ENCODE results near the gene OSBPL6. TPM values are rescaled to one million over a fixed set of nuclear protein-coding genes. Genes with fewer than 3 reads are reported as not detected.

The OSBPL6 gene
- total RNA-seq, 1 experiment from 2014 or later = 11.6 TPM

DNA sequence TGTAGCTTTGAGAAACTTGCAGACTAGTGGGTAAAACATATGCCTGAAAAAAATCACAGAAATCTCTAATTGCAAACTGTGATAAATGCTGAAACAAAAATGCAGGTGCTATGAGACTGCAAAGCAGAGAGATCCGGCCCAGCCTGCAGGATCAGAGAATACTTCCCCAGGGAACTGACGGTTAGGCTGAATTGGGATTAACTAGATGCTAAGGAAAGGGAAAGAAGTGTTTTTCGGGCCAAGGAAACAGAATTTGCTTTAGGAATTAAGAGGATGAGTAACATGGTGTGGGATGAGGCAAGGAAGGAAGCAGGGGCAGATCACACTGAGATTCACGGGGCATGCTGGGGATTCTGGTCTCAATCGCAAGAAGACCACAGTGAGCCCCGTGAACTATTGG lies 71.5 kb downstream of the OSBPL6 start:
- CTCF ChIA-PET = no interaction called here

More for the DNA sequence above, 71.5 kb downstream of the OSBPL6 start:
- Histone ChIP-seq H3K9me2 (ENCODE audit: insufficient read depth) (no peaks in the 10 kb centered on the region), H3K4me1 (ENCODE audit: control insufficient read depth in 1 of 2, insufficient read depth in 2 of 2, low read length in 2 of 2) (no peaks in the 10 kb centered on the region), H3K79me2 (ENCODE audit: insufficient read depth, low read length) (no peaks in the 10 kb centered on the region), H4K20me1 (ENCODE audit: insufficient read depth) (no peaks in the 10 kb centered on the region), H3K4me2 (ENCODE audit: low read length) (no peak overlapping the region), H2AFZ (ENCODE audit: low read depth, low read length, poor library complexity, severe bottlenecking) (no peak overlapping the region), H3K9ac (ENCODE audit: low read length) (no peak overlapping the region), H3K9me3 (ENCODE audit: control insufficient read depth in 1 of 2, insufficient read depth in 1 of 2, low read depth in 1 of 2, low read length in 2 of 2) (no peaks in the 10 kb centered on the region), H3K27ac (ENCODE audit: low read depth, low read length) (no peak overlapping the region), H3K36me3 (ENCODE audit: control insufficient read depth in 1 of 2, insufficient read depth in 2 of 2, low read length in 2 of 2) (no peaks in the 10 kb centered on the region), H3K27me3 (ENCODE audit: insufficient read depth, low read length) (no peaks in the 10 kb centered on the region), H3K4me3 (replicated peaks in 1 of 2; ENCODE audit: low read depth in 1 of 2, low read length in 2 of 2) (no peak overlapping the region)
- no peak for ATAC-seq
- intact Hi-C loops (cut with micrococcal nuclease) = no loop called here
- ChIA-PET RAD21 (ENCODE audit: low non-redundant PET in 1 of 2, low total read pairs in 2 of 2, uncharacterized antibody in 2 of 2, unreplicated experiment in 2 of 2) (no interaction called here), POLR2A (no interaction called here)
- TF ChIP-seq JUND (IDR thresholded peaks at IDR 0.05) = no peak
- no peak for TF ChIP-seq ZFX (IDR thresholded peaks at IDR 0.05)
- TF ChIP-seq ZNF274 (IDR thresholded peaks at IDR 0.05; ENCODE audit: low read depth, low read length) = no peak
- TF ChIP-seq MAX (IDR thresholded peaks at IDR 0.05) = no peak
- TF ChIP-seq, protein P1, sequence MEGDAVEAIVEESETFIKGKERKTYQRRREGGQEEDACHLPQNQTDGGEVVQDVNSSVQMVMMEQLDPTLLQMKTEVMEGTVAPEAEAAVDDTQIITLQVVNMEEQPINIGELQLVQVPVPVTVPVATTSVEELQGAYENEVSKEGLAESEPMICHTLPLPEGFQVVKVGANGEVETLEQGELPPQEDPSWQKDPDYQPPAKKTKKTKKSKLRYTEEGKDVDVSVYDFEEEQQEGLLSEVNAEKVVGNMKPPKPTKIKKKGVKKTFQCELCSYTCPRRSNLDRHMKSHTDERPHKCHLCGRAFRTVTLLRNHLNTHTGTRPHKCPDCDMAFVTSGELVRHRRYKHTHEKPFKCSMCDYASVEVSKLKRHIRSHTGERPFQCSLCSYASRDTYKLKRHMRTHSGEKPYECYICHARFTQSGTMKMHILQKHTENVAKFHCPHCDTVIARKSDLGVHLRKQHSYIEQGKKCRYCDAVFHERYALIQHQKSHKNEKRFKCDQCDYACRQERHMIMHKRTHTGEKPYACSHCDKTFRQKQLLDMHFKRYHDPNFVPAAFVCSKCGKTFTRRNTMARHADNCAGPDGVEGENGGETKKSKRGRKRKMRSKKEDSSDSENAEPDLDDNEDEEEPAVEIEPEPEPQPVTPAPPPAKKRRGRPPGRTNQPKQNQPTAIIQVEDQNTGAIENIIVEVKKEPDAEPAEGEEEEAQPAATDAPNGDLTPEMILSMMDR (IDR thresholded peaks at IDR 0.05 in 2 of 3, conservative IDR thresholded peaks at IDR 0.05 in 1 of 3; ENCODE audit: borderline replicate concordance in 1 of 3, insufficient read depth in 1 of 3, low read depth in 2 of 3, low read length in 2 of 3) = no peak
- no peak for TF ChIP-seq SRF (IDR thresholded peaks at IDR 0.05; ENCODE audit: low read depth)
- no peak for TF ChIP-seq FOSL1 (IDR thresholded peaks at IDR 0.05; ENCODE audit: low read depth)
- TF ChIP-seq POLR2A (IDR thresholded peaks at IDR 0.05; ENCODE audit: borderline replicate concordance, extremely low read depth, insufficient read depth, insufficient read length) = no peak
- no peak for TF ChIP-seq ZBTB33 (IDR thresholded peaks at IDR 0.05; ENCODE audit: extremely low read depth, insufficient replicate concordance, low read length)
- no TSS peak for BruUV-seq (replicated peaks)
- no peak for DNase-seq (ENCODE audit: low read depth, low spot score)

Measured in HCT116 (cell line).